Measurements from ENCODE around the gene DENND11. TPM values are rescaled to one million over a fixed set of nuclear protein-coding genes. Genes with fewer than 3 reads are reported as not detected.

DENND11 gene
- total RNA-seq, 1 donor from 2014 or later = 26.6 TPM

DNA sequence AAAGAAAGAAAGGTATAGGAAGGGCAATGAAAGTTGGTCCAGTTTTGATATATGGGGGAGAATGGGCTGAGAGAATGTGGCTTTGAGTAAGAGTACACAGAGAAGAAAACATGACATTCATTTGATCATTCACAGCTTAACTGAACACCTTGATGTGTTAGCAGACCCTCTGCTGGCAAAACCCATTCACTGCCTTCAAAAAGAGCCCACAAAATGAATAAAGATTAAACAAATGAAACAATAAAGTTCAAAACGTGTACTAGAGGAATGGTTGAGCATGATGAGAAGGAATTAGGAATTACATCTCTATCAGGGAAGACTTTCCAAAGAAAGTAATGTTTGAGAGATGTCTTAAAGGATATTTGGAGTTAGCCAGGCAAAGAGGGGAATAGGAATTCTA is 8.3 kb upstream of the DENND11 start:
- intact Hi-C loops (cut with DNase I) = no loop called here
- ATAC-seq = no peak
- DNase-seq (ENCODE audit: low spot score) = no peak

DNA sequence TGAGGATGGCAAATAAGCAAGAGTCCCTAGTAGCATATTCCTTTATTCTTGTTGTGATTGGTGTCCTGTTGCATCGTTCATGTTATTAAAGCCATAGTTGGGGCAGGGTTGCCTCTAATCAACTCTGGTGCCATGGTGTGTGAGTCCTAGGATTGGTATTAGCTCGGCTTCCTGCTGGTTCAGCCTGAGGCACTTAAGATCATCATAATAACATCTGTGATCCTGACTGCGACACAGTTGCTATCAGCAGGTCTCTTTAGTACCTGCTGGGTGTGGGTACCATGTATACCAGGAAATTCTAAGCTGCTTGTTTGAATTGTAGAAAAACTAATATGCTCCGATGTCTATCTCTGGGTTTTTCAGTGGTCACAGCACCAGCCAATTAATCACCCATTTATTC is 7.8 kb upstream of the DENND11 start:
- intact Hi-C loops (cut with DNase I) = no loop called here
- DNase-seq (ENCODE audit: low spot score) = no peak
- no peak for ATAC-seq

DNA sequence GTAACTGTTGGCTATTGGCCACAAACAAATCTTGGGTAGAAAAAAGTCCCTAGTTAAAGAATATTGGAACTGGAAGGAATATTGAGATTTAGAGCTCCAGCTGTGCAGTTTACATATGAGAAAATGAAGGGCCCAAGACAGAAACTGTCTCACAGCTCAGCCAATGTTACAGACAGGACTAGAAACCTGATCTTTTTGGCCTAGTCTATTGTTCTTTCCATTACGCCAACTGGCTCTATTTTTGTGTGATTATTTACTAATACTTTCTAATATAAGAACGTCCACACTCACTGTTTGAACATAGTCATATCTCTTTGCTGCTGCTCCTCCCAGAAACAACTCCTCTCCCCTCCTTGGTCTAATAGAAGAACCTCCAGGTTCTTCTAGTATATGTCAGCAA is 7.4 kb upstream of the DENND11 start:
- ATAC-seq = no peak
- no peak for DNase-seq (ENCODE audit: low spot score)
- intact Hi-C loops (cut with DNase I) = no loop called here

DNA sequence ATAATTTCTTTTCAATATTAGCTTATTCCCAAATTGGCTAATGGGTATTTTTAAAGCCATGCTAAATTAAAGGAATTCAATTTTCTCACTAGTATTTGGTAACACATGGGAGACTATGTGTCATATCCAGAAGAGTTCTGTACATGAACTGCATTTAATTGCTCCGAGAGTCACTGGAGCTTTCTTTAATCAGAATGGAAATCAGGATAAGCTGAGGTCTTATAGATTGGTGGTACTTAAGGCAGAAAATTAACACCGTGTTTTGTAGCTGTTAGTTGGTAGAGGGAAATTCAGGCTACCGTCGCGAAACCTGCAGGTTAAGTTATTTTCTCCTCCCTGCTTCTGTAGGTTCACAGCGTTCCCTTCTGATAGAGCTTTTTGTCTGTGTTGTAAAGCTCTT is 6.4 kb upstream of the DENND11 start, which contains the start of gene WEE2:
WEE2 (plus strand) TSS at position 3 of the 400 bp plus-strand sequence. CDS start 406 bp downstream, outside the sequence.
- DNase-seq (ENCODE audit: low spot score) (no peak), ATAC-seq (no peak)
- intact Hi-C loops (cut with DNase I) = no loop called here

DNA sequence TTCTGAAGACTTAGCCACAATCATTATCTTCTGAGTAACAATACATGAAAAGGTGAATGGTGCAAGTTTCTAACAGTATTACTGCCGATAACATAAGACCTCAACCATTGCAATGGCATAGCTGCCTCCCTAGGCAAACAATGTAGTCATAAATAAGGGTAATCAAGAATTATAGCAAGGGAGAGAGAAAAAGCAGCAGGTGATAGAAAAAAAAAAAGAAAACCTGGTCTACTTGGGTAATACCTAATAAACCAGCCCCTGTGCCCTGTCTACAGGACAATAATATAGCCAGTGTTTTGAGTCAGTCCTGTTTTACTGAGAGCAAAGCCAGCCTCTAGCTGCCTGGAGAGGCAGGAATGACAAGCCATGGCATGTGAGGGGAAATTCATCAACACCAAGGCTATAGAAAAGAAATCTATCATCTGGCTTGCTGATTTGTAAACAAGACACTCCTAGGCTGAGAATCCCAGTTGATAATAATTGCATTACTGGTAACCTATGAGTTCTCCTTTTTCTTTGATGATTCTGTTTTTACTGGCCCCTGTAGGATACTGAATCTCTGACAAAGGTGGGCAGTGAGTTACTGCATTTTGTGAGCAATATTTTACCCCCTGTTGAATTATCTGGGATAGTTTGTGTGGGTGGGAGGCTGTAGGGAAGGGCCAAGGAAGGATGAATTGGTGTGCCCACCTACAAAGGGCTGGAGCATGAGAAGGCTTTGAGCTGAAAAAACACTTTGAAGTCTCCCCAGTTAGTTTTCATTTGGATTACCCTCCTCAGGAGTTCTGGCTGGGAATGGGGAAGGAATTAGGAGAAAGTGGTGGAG is 4.5 kb upstream of the DENND11 start:
- intact Hi-C loops (cut with DNase I) = no loop called here
- ATAC-seq (no peak), DNase-seq (ENCODE audit: low spot score) (no peak)

DNA sequence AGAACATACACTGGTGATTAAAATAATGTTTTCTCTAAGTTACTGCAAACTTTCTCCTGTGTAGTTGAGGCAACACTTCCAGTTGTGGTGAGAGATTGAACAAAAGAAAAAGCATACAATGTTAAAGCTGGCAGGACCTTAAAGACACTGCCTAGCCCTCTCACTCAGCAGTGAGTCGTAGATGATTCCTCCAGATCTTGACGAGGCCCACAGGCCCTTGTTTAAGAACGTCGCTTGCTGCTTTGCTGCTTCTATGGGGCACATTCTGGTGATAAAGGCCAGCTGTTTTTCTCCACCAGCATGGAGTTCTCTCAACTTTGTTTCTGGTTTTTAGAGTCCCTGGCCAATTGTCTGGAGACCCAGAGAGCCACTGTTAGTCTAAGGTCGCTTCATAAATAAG is 2.8 kb upstream of the DENND11 start:
- intact Hi-C loops (cut with DNase I) = no loop called here
- DNase-seq (ENCODE audit: low spot score) = no peak
- ATAC-seq = no peak

DNA sequence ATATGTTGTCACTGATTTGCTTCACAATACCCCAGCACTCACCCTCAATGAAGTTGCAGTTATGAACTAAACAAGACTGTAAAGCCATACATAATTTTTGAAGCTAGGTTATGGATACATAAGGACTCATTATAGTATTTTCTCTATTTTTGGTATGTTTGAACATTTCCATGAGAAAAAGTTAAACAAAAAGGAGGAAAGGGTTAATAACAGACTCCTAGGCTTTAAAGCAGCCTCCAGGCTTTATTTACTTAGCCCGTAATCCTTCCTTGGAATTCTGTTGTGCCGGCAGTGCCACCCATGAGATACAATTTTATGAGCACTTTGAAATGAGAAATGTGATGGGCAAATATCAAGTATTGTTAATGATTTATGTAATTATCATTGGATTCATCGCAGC is 2.1 kb upstream of the DENND11 start:
- intact Hi-C loops (cut with DNase I) = no loop called here
- DNase-seq (ENCODE audit: low spot score) (no peak), ATAC-seq (no peak)

DNA sequence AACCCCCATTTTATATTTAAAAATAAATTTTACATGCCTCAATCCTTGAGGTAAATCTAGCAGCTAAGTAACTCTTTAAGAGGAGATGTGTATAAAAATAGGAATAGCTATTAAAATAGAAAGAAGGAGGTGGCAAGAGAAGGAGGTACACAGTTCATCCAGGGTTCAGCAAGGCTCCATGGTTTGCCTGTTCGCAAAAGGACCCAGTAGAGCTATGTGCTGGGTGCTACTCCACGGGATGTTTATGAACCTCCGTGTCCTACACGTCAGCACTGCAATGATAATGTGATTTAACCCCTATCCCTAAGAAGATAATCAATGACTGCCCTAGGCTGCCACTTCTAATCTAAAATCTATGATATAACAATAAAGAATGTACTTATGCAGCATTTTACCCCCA is 926 bp upstream of the DENND11 start:
- no peak for ATAC-seq
- DNase-seq (ENCODE audit: low spot score) = no peak
- intact Hi-C loops (cut with DNase I) = no loop called here

DNA sequence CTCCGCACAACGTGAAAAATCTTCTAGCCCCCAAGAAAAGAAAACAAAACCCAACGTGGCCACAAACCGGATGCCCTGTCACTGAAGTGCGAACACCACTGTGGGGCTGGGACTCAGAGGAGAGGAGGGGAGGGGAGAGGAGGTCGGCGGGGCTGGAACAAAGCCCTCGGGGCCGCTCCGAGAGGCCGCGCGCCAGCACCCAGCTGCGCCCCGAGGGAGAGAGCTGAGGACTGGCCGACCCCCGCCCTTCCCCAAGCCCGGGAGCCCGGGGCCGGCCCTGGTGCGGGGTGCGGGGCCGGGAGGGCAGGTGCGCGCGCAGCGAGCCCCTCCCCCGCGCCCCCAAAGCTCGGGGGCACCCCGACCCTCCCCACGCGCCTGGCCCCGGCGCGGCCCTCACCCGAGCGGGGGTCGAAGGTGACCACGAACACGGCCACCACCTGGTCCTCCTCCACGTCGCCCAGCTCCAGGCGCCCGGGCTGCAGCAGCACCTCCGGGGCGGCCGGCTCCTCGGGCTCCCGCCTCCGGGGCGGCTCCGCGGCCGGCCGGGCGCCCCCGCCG is 398 bp downstream of the DENND11 start:
- intact Hi-C loops (cut with DNase I) = no loop called here
- ATAC-seq (peak; percentile 60), DNase-seq (ENCODE audit: low spot score) (peak; percentile 67)

DNA sequence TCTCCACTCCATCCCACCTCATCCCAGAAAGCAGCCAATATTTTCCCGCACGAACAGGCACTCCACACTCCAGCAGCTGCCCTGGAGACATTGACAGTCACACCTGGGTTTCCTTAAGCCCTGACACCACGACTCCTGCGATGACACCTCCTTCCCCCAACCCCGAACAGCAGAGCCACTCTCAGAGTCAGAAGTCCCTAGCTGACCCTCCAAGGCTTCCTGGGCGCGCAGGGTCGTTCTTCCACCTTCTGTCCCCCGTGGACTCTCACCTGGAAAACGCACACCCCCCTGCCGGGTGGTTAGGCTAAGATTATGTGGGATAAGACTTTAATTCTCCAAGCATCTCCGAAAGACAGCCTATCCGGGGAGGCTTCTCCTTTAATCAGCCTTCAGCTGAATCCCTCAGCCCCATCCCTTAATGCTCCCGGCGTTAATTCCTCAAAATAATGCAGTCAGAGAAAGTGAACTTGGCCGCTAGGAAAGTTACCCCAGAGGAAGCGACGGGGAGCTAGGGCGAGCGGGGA is 1.1 kb downstream of the DENND11 start:
- peak; percentile 31 for ATAC-seq
- DNase-seq (ENCODE audit: low spot score) = no peak
- intact Hi-C loops (cut with DNase I) = no loop called here

DNA sequence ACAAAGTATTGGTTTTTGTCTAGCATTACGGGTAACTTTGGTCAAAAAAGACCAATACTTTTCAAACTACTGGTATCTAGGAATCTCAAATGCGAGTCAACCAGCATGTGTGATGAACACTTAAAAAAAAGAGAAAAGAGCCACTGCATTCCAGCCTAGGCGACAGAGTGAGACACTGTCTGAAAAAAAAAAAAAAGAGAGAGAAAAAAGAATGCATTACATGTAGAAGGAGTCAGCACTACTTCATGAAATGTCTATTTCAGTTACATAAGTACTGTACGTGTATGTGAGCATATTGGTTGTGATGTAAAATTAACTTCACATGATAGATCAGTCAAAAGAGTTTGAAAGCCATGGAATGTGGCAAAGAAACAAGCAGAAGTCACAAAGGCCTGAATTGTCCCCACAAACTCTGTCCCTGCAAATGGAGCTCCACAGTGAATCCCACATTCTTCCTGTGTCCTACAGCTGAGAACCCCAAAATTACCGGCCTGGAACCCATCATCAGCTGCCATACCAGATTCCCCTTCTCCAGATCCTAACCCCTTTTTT is 1.6 kb downstream of the DENND11 start:
- intact Hi-C loops (cut with DNase I) = no loop called here
- DNase-seq (ENCODE audit: low spot score) (no peak), ATAC-seq (no peak)

DNA sequence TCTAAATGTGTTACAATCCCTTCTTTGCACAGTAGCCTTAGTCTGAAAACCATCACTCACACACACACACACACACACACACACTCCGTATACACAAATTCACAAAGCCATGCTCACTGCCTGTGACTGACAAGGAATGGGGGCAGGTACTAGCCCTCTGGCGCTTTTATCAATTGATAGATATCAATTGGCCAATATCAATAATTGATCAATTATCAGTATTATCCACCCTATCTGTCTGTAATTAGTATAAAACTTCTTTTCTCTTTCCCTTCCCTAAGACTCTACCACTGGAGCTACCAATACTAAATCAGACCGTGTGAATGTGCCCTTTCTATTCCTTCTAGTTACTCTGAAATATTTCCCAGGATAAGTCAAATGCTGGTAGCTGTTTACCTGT is 2.1 kb downstream of the DENND11 start:
- ATAC-seq (no peak), DNase-seq (ENCODE audit: low spot score) (no peak)
- intact Hi-C loops (cut with DNase I) = no loop called here

DNA sequence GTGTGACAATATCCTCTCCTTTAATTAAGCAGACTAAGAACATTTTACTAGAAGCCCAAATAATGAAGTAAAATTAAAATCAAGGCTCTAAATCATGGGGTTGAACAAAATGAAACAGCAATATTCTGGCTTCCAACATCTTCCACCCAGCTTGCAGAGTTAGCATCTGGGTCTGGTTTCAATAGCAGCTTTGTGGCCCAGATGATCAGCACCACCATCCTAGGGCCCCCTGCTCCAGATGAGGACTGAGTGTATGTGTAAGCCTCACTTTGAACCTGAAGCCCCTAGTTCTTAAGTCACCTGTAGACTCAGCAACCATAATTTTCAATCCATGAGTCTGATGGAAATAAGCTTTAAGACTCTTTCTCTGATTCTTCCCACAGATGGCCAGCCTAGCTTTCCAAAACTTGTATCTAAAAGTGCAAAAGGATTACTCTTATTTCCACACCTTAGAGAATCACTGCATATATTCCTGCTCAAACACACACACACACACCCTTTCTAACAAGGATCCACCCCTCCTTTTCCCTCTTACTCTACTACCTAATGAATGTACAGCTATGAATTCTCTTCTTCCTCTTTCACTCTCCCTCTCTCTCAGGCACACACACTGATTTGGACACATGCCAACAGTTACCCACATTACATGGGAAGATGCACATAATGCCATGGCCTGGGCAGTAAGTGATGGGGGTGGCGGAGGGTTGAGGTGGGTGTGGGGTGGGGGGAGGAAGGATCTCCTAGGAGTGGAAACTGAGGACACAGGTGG is 3.5 kb downstream of the DENND11 start:
- DNase-seq (ENCODE audit: low spot score) = no peak
- no peak for ATAC-seq
- intact Hi-C loops (cut with DNase I) = no loop called here

DNA sequence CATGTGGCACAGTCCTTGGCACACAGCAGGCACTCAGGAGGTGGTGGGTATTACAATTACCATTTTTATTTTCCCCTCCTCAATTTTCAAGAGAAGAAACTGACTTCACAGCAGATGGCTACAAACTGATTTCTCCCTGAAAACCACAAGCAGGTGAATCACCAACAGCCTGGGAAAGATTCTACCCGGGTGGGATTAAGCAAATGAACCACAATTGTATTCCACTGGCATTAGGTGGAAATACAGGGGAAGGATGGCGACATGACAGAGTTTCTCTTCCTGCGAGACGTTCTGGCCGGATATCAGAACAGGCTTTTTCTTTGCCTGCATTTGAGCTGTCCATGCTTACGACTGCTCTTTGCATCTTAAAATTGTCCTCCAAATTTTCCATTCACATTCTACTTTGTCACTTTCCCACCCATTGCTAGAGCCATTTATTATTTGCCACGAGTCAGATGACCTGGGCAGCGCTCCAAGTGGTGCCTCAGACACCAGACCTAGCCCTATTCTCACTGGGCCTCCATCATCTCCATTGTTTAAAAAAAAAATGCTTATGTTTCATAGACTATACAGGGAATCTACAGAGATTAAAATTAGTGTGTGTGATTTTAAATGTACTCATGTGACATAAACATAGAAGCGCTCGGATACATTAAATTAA is 4.6 kb downstream of the DENND11 start:
- ATAC-seq = no peak

DNA sequence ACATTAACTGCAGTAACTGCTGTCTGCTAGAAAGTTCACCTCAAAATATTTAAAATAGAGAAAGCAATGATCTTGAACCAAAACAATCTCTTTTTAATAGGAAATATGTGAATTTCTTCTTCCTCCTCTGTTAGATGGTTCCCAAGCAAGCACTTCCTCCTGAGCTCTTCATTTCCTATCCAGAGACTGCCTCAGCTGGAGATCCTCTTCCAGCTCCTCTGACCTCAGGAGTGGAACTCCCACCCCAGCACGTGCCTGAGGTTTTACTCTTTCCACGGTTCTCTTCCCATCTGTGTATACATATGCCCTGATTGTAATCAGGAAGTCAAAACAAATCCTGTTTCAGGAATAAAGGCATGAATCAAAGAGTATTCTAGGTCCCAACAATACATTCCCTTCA is 5.6 kb downstream of the DENND11 start:
- ATAC-seq (no peak), DNase-seq (ENCODE audit: low spot score) (no peak)
- intact Hi-C loops (cut with DNase I) = no loop called here

More for the DNA sequence above, 4.6 kb downstream of the DENND11 start:
- intact Hi-C loops (cut with DNase I) = no loop called here
- DNase-seq (ENCODE audit: low spot score) = no peak

DNA sequence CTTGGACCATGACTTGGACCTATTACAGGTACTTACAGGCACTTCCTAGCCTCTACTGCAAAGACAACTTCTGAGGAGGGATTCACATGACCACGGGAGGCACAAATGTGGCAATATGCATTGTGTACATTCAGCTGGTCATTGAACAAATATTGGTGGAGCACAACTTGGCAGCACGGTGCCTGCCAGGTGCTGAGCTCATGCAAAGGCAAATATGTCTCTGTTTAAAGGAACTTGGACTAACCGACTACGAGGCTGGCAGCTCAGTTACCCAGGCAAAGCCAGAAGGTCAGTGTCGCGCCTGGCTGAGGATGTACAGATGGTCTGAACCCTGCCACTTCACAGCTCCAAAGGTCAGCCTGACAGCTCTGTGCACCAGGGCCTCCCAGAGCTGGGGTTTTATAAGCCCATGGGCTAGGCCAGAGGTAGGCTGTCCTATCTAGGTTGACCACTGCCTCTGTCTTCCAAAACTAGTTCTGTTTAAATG is 6.1 kb downstream of the DENND11 start:
- no peak for DNase-seq (ENCODE audit: low spot score)
- no peak for ATAC-seq
- intact Hi-C loops (cut with DNase I) = no loop called here

DNA sequence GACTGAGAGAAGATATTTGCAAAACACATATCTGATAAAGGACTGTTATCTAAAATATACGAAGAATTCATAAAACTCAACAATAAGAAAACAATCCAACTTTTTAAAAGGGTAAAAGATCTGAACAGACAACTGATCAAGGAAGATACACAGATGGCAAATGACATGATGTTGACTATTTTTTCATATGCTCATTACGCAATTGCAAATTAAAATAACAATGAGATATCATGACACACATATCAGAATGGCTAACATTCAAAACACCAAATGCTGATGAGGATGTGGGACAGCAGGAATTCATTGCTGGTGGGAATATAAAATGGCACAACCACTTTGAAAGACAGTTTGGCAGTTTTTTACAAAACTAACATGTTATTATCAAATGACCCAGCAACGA is 8.9 kb downstream of the DENND11 start:
- intact Hi-C loops (cut with DNase I) = no loop called here
- ATAC-seq = no peak
- no peak for DNase-seq (ENCODE audit: low spot score)

DNA sequence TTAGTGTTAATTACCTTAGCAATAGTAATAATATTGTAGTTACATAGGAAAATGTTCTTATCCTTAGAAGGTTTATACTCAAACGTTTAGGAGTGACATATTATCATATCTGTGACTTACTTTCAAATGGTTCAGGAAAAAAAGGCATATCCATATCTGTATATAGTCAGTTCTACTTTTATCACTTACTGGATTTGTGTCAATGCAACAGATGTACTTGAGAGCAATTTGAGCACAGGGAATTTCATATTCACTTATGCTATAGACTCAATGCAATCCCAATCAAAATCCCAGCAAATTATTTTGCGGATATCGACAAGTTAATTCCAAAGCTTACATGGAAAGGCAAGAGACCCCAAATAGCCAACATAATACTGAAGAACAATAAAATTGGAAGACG is 10.0 kb downstream of the DENND11 start:
- DNase-seq (ENCODE audit: low spot score) = no peak
- ATAC-seq = no peak
- intact Hi-C loops (cut with DNase I) = no loop called here

DNA sequence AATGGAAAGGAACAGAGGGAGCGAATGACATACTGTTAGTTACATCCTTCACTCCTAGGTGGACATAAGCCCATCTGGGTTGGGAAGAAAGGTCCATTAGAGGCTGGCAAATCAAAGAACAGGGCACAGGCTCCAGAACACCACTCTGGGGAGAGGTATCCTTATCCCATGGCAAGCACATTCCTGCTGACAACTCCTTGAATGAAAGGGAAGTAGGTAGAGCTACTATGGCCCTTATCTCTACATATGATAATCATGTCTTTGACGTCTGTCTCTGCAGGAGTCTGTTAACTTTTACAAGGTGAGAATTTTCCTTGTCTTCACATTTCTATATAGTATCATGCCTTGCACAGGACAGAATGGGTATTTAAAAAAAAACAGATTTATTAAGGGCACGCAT is 10.4 kb downstream of the DENND11 start:
- intact Hi-C loops (cut with DNase I) = no loop called here
- ATAC-seq = no peak
- DNase-seq (ENCODE audit: low spot score) = no peak

All from sciatic nerve (tissue), 2 donors.